Bronchial epithelial cell (primary cell): ENCODE measurements around the gene FAM174C. TPM values are rescaled to one million over a fixed set of nuclear protein-coding genes. Genes with fewer than 3 reads are reported as not detected.

ENCODE experiments used
- DNase-seq: peaks from one replicate; pipeline ENCODE4 v3.0.0-alpha.2; 2010; ENCODE audit warnings: low read depth
- FAIRE-seq: peaks from 2 replicates; lab custom pipeline; 2011; peaks lifted over from hg19 to GRCh38; lab: Jason Lieb, UNC
- H3K27me3 ChIP-seq: 2 replicates; pipeline ENCODE4 v1.5.1; 2011; ENCODE audit warnings: low read length; ENCODE audit not compliant: control insufficient read depth, insufficient read depth
- H3K36me3 ChIP-seq: 2 replicates; pipeline ENCODE4 v1.5.1; 2011; ENCODE audit warnings: low read length; ENCODE audit not compliant: control insufficient read depth, insufficient read depth
- H3K4me3 ChIP-seq: 2 replicates; pipeline ENCODE4 v1.5.1; 2011; ENCODE audit warnings: mild to moderate bottlenecking, low read depth, low read length, control low read depth
- CTCF ChIP-seq: IDR thresholded peaks from 2 replicates; pipeline ENCODE4 v1.5.1; 2011; ENCODE audit warnings: mild to moderate bottlenecking, moderate library complexity, low read length, control low read depth, inconsistent platforms; ENCODE audit not compliant: insufficient read depth, severe bottlenecking
- total RNA-seq: library from RNA; depleted of rRNA; stranded (reverse); fragments of >200 nt; gene quantifications from 2 replicates; pipeline ENCODE4 v1.2.1, GENCODE V29; 2014

FAM174C gene
- total RNA-seq, 1 donor from 2014 or later = 20.8 TPM

GRCh38 chr19:1284293-1284978 is 9.1 kb downstream of the FAM174C start:
- DNase-seq (no peak), FAIRE-seq (no peak)
- TF ChIP-seq CTCF = no peak
- Histone ChIP-seq H3K36me3 (peaks cover 2% of the 10 kb centered on the region), H3K4me3 (no peak overlapping the region), H3K27me3 (peaks cover 25% of the 10 kb centered on the region)

GRCh38 chr19:1284979-1285736 is 9.8 kb downstream of the FAM174C start:
- TF ChIP-seq CTCF = no peak
- FAIRE-seq = no peak
- Histone ChIP-seq H3K27me3 (peaks cover 25% of the 10 kb centered on the region), H3K36me3 (no peaks in the 10 kb centered on the region), H3K4me3 (no peak overlapping the region)
- no peak for DNase-seq

GRCh38 chr19:1285737-1286360 is 10.5 kb downstream of the FAM174C start, which contains the start of gene EFNA2:
Gene EFNA2 (plus strand): TSS chr19:1285873. CDS start chr19:1286169, 296 bp downstream.
- FAIRE-seq = no peak
- Histone ChIP-seq H3K27me3 (peaks cover 25% of the 10 kb centered on the region), H3K4me3 (no peak within 1 kb of the TSS), H3K36me3 (no peaks in the 10 kb centered on the region)
- no peak for DNase-seq
- TF ChIP-seq CTCF = no peak

GRCh38 chr19:1286487-1287353 is 11.4 kb downstream of the FAM174C start:
- no peaks in the 10 kb centered on the region for H3K36me3 ChIP-seq
- FAIRE-seq (no peak), DNase-seq (no peak)
- no peak for TF ChIP-seq CTCF
- H3K27me3 ChIP-seq = peaks cover 25% of the 10 kb centered on the region
- H3K4me3 ChIP-seq = no peak overlapping the region
